Myocyte (in vitro differentiated cells): ENCODE data around the gene ZNF805. TPM values are rescaled to one million over a fixed set of nuclear protein-coding genes. Genes with fewer than 3 reads are reported as not detected.
A peak's percentile ranks its signal among the peaks of the same experiment; 100 is the strongest.

Source experiments
- DNase-seq: peaks from one replicate; pipeline ENCODE4 v3.0.0-alpha.2; 2012; ENCODE audit warnings: low read depth
- total RNA-seq: library from RNA; depleted of rRNA; stranded (reverse); fragments of >200 nt; gene quantifications from 2 replicates; pipeline ENCODE4 v1.2.3, GENCODE V29; 2014

Gene ZNF805
- total RNA-seq, 1 donor from 2014 or later, result 16.9 TPM

DNA sequence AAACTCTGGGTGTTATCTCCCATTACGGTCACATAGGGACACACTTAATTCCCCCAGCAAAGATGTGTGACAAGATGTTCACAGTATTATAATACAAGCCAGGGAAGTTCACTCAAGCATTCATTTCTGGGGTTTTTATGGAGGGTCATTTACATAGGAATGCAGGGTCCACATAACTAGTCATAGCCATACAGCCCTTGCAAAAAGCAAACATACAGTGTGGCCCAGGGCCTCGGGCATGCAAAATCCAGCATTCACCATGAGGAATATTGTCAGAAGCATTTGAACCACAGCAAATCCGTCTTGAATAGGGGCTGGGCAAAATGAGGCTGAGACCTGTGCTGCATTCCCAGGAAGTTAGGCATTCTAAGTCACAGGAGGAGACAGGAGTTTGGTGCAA, 26.9 kb downstream of the ZNF805 start:
- no peak for DNase-seq

GRCh38 chr19:57269515-57270250, 29.3 kb downstream of the ZNF805 start:
- no peak for DNase-seq

GRCh38 chr19:57271280-57271679, 30.8 kb downstream of the ZNF805 start:
- no peak for DNase-seq

DNA sequence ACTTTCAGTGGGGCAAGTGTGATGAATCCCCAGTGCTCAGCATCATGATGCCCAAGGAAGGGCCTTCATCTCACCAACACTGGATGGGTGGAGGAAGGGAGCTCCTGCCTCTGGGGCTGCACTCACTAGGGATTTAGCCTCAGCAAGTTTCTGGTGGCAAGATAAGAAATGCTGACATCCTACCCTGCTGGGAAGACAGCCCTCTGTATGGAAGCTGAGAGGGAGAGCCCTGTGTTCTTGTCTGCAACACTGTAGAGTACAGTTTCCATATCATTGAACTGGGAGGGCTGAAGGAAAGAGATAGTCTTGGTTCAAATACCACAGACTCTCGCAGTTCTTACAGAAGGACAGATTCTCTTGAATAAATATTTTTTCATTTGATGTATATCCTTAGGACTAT, 32.6 kb downstream of the ZNF805 start:
- DNase-seq, result no peak

DNA sequence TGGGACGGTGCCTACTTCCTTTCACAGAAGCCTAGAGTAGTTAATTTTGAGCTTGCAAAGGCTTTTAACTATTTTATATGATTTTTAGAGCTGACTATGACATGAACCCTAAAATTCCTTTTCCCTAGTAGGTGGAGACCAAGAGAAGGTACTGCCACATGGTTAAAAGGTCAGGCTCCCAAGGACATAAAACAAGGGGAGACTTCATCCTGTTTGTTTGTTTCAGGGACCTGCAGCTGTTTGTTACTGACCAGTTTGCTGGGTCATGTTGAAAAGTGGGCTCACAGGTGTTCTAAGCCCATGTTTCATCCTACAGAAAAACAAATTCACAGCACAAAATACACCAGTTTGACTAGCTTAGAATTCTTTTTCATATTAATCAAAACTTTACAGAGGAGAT, 36.0 kb downstream of the ZNF805 start:
- DNase-seq, result no peak

DNA sequence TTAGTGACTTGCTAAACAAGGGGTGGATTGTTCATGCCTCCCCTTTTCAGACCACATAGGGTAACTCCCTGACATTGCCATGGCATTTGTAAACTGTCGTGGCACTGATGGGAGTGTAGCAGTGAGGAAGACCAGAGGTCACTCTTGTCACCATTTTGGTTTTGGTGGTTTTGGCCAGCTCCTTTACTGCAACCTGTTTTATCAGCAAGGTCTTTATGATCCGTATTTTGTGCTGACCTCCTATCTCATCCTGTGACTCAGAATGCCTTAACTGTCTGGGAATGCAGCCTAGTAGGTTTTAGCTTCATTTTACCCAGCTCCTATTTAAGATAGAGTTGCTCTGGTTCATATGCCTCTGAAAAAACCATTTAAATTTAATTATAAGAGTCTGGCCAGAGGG, 38.0 kb downstream of the ZNF805 start:
- peak; percentile 42 for DNase-seq

DNA sequence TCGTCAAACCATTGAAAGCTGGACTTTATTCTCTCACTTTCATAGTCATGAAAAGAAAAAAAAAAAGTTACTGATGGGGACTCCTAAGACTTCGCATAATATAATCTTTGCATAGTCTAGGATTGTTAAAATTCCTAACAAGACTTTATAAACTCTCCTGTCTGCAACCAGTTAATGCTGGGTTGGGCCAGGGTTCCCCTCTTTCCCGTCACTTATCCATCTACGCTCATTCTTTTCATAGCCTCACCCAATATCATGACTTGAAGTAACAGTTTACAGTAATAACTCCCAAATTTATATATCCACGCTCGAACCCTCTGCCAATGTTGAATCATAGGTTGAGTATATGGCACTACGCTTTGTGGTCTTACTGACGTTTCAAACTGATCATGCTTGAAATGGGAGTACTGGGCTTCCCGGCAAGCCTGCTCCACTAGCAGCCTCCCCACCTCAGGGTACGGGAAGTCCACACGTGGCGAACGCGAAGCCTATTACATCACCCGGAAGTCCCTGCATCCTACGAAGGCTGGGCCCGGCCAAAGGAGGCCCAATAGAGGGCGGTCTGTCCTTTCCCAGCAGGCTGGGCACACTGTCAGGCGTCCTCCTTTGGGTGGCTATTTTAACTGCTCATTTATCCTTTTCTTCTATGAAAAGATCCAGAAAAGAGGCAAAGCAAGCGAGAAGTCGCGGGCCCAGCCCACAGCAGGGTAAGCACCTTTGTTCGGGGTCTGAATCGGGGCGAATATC, 39.2 kb downstream of the ZNF805 start:
- DNase-seq, result peak; percentile 97

DNA sequence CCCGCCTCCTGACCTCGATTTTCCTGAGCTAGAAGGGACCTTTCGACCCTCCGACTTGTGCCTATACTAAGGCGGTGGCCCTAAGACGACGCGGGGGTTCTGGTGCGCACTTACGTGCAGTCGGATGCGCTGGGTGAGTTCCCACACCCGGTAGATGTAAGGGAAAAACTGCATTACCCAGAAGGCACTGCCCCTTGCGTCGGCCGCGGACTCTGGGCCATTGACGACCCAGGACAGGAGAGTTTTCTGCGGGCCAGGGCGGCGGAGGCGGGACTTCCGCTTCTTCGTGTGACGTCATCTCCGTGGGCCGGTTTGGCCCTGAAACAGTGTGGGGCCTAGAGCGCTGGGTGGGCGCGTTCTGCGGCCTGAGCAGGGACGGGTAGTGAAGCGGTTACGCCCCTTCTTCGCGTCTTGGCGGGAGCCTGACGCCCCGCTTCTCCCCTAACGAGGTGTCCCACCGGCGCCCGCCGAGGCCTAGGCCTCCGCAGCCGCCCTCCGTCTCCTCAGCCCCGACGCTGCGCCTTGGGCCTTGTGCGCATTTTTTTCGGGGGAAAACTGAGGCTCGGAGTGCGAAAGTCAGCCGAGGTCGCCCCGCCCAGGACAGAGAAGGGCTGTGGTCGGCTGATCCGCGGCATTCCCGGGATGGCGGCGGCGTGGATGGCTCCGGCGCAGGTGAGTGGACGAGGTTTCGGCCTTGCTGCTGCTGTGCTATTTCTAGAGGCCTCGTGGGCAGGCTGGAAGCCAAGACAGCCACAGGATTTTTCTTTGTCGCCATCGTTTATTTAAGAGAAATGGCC, 39.9 kb downstream of the ZNF805 start, which contains the start of gene ZNF460:
Gene ZNF460 (plus strand): TSS at position 321 of the 797 bp plus-strand sequence. CDS start 322 bp downstream, at position 643.
- peak; percentile 98 for DNase-seq

- DNase-seq, result peak; percentile 22
These were observed 40.5 kb downstream of the ZNF805 start for GRCh38 chr19:57280962-57281400.

DNA sequence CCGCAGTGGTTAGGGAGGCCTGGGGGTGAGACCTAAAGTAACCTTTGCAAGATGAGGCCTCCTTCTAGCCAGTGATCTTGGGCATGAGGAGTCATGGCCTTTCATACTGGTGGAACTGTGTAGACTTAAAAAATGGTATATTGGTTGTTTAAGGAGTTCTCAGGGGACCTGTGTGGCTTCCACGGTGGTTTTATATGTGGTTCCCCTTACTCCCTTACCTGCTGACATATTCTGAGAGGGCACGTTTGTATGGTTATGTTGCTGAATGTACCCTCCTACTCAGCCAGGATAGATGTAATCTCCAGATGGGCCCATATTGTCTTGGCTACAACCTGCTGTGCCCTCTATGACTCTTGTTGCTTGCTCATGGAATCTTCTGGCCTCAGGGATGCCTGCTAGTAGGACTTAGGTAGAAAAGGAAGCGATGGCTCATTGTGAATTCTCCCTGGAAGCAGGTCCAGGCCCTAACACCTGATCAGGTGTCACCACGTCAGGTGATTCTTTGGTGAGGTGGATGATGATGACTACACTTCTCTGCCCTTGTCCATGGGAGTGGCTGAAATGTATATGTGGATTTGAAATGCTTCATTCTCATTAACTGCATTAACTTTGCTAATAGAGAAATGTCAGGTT, 41.7 kb downstream of the ZNF805 start:
- no peak for DNase-seq

DNA sequence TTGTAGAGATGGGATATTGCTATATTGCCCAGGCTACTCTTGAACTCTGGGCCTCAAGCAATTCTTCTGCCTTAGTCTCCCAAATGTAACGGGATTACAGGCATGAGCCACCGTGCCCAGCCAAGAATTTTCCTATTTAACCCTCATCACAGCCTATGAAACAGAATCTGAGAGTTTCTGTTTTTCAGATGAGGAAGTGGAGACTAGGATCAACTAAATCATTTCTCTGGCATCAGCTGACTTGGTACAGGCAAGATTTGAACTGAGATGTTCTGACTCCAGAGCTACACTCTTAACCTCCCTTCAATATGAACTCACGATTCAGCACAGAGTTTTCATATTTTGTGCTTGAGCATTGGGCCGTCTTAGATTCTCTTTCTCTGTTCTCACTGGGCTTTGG, 47.9 kb downstream of the ZNF805 start:
- no peak for DNase-seq

DNA sequence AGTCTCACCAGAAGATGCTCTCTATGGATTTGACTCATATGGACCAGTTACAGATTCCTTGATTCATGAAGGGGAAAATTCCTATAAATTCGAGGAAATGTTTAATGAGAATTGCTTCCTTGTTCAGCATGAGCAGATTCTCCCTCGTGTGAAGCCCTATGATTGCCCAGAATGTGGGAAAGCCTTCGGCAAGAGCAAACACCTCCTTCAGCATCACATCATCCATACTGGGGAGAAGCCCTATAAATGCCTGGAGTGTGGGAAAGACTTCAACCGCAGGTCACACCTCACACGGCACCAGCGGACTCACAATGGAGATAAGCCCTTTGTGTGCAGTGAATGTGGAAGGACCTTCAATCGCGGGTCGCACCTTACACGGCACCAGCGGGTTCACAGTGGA, 50.5 kb downstream of the ZNF805 start:
- DNase-seq, result no peak

- no peak for DNase-seq
These were observed 52.1 kb downstream of the ZNF805 start for GRCh38 chr19:57292547-57292946.

DNA sequence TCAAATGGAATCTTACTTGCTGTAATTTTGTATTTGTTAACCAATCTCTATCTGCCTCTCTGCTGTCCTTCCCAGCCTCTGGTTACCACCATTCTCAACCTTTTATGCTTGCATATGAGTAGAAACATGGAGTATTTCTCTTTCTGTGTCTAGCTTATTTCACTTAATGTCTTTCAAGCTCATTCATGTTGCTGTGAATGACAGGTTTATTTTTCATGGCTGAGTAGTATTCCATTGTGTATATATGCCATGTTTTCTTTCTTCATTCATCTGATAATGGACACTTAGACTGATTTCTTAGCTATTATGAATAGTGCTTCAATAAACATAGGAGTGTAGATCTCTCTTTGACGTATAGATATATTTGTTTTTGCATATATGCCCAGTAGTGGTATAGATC, 53.3 kb downstream of the ZNF805 start:
- no peak for DNase-seq

- DNase-seq, result peak; percentile 96
These were observed 61.6 kb downstream of the ZNF805 start for GRCh38 chr19:57302020-57302465.

DNA sequence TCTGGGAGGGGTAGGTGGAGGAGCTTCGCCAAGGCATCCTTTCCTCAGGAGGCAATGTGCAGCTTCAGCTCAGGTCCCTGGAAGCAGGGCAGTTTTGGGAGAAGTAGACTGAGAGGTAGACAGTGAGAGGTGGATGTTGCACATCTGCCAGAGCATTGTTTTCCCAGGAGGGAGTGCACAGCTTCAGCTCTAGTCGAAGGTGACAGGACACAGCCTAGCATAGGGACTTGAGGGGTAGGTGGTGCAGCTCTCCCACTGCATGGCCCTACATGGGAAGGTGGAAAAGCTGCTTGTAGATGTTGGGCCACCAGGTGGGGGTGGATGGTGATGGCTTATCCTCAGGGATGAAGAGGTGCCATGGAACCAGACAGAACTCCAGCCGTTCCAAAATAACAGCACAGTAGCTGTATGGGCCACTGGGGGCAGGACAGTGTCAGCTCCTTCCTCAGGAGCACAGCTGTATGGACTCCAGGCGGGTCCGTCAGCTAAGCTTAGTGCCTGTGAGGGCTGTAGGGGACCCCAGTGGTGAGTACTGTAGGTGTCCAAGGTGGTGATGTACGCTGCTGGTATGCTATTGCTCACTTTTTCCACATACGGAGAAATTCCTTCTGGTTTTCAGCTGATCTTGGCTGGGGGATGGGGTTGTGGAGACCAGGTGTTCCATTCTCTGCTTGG, 62.4 kb downstream of the ZNF805 start:
- DNase-seq, result no peak
